Aorta (tissue), 5 donors: ENCODE data around the gene GFRA1. TPM values are rescaled to one million over a fixed set of nuclear protein-coding genes. Genes with fewer than 3 reads are reported as not detected.

Source experiments
- ATAC-seq: fragments of 200-7000 bp; cut with Tn5 transposase; one replicate; pipeline ENCODE4 v1.9.1; 2022; ENCODE audit warnings: moderate library complexity; ENCODE audit not compliant: low FRiP score
- DNase-seq, 2 donors: peaks; one replicate each; pipeline ENCODE4 v3.0.0-alpha.2; 2020
- H3K27ac ChIP-seq, 2 donors: one replicate each; pipeline ENCODE4 v1.5.1; 2013; ENCODE audit warnings: low read length in 2 of 2, mild to moderate bottlenecking in 2 of 2, moderate library complexity in 2 of 2, control low read depth in 1 of 2, inconsistent platforms in 1 of 2, low read depth in 1 of 2
- H3K27me3 ChIP-seq, 2 donors: one replicate each; pipeline ENCODE4 v1.6.1; 2013; ENCODE audit warnings: control low read depth in 1 of 2, low read length in 1 of 2, mild to moderate bottlenecking in 1 of 2, moderate library complexity in 1 of 2; ENCODE audit not compliant: insufficient read depth in 2 of 2, control insufficient read depth in 1 of 2
- H3K36me3 ChIP-seq, 2 donors: one replicate each; pipeline ENCODE4 v1.6.1; 2013; ENCODE audit warnings: control low read depth in 1 of 2, low read length in 1 of 2, mild to moderate bottlenecking in 1 of 2; ENCODE audit not compliant: insufficient read depth in 2 of 2, control insufficient read depth in 1 of 2
- H3K4me1 ChIP-seq, 2 donors: one replicate each; pipeline ENCODE4 v1.6.1; 2013; ENCODE audit warnings: low read length in 2 of 2, control low read depth in 1 of 2, mild to moderate bottlenecking in 1 of 2, moderate library complexity in 1 of 2; ENCODE audit not compliant: insufficient read depth in 2 of 2, control insufficient read depth in 1 of 2
- H3K4me3 ChIP-seq, 2 donors: one replicate each; pipeline ENCODE4 v1.5.1; 2013; ENCODE audit warnings: low read length in 2 of 2, control low read depth in 1 of 2, mild to moderate bottlenecking in 1 of 2
- H3K9me3 ChIP-seq: one replicate; pipeline ENCODE4 v1.6.1; 2013; ENCODE audit warnings: mild to moderate bottlenecking, low read length; ENCODE audit not compliant: control insufficient read depth
- WGBS, 2 donors: extraction: QIAGEN DNeasy Blood & Tissue Kit; methylation state at CpG; one replicate each; pipeline ENCODE4 v1.1.7; 2013; 5-methylcytosine and 5-hydroxymethylcytosine counted together
- intact Hi-C, 2 donors: fragments of 100-400 bp; cut with DNase I; formaldehyde crosslinking; loops; one replicate each; pipeline versions ENCODE4 v1.14.2 to v1.15.0; 2022
- polyA plus RNA-seq, 2 donors: library from polyadenylated mRNA; stranded (reverse); fragments of 200-250 nt; gene quantifications; one replicate each; pipeline ENCODE4 v1.2.3, GENCODE V29; 2013
- total RNA-seq, 2 donors: library from RNA; stranded (reverse); fragmentation: NEBNext Ultra II Directional; extraction: Animal tissue kit (Norgen Biotek cat#: 25700); gene quantifications; one replicate each; pipeline ENCODE4 v1.2.1, GENCODE V29; 2021
- donor health status: healthy with polysubstance abuse.
- donor health status: Bipolar disorder and iron deficiency.
- donor health status: DM: no; HTN: no; CAD: no.
- donor health status: DM: no; HTN: no; CAD: no.
- donor health status: DM: yes; HTN: yes; CAD: no.

The GFRA1 gene
- total and polyA plus RNA-seq, 4 donors = under 0.01 to 27.1 (median 5.2) TPM

GRCh38 chr10:116201670-116202430 is 71.2 kb downstream of the GFRA1 start:
- Histone ChIP-seq H3K9me3 (peaks cover 4% of the 10 kb centered on the region), H3K4me1 (no peaks in the 10 kb centered on the region), H3K36me3 (no peaks in the 10 kb centered on the region), H3K4me3 (no peak overlapping the region), H3K27me3 (no peaks in the 10 kb centered on the region), H3K27ac (no peak overlapping the region)
- WGBS, 2 donors = 96% methylated on average over 7 of the region's 7 CpGs
- ATAC-seq (no peak), DNase-seq (no peak)
- intact Hi-C loops = no loop called here

GRCh38 chr10:116201011-116201410 is 72.0 kb downstream of the GFRA1 start:
- Histone ChIP-seq H3K4me3 (no peak overlapping the region), H3K27ac (no peak overlapping the region), H3K36me3 (no peaks in the 10 kb centered on the region), H3K4me1 (no peaks in the 10 kb centered on the region), H3K27me3 (no peaks in the 10 kb centered on the region), H3K9me3 (peaks cover 4% of the 10 kb centered on the region)
- DNase-seq (no peak), ATAC-seq (no peak)
- intact Hi-C loops = no loop called here

- H3K4me3 ChIP-seq = no peak overlapping the region
- DNase-seq (no peak), ATAC-seq (no peak)
- no peaks in the 10 kb centered on the region for H3K27me3 ChIP-seq
- no peaks in the 10 kb centered on the region for H3K4me1 ChIP-seq
- H3K9me3 ChIP-seq = peaks cover 6% of the 10 kb centered on the region
- intact Hi-C loops = no loop called here
- 84 to 90% methylated on average over 4 of the region's 4 CpGs for WGBS, 2 donors
- H3K36me3 ChIP-seq = no peaks in the 10 kb centered on the region
- no peak overlapping the region for H3K27ac ChIP-seq
Measured at GRCh38 chr10:116198676-116199035, 74.3 kb downstream of the GFRA1 start.

- Histone ChIP-seq H3K9me3 (peaks cover 6% of the 10 kb centered on the region), H3K4me1 (no peaks in the 10 kb centered on the region), H3K36me3 (no peaks in the 10 kb centered on the region), H3K27ac (no peak overlapping the region), H3K4me3 (no peak overlapping the region), H3K27me3 (no peaks in the 10 kb centered on the region)
- DNase-seq (no peak), ATAC-seq (no peak)
- intact Hi-C loops = no loop called here
- 91 to 92% methylated on average over 12 of the region's 12 CpGs for WGBS, 2 donors
Measured at GRCh38 chr10:116197946-116198675, 74.9 kb downstream of the GFRA1 start.

- intact Hi-C loops = no loop called here
- H3K4me1 ChIP-seq = no peaks in the 10 kb centered on the region
- no peak overlapping the region for H3K4me3 ChIP-seq
- 96 to 99% methylated on average over 4 of the region's 4 CpGs for WGBS, 2 donors
- H3K27ac ChIP-seq = no peak overlapping the region
- DNase-seq = no peak
- no peak for ATAC-seq
- no peaks in the 10 kb centered on the region for H3K36me3 ChIP-seq
- no peaks in the 10 kb centered on the region for H3K27me3 ChIP-seq
- peaks cover 4% of the 10 kb centered on the region for H3K9me3 ChIP-seq
Measured at GRCh38 chr10:116195583-116195982, 77.4 kb downstream of the GFRA1 start.

GRCh38 chr10:116195039-116195438 is 78.0 kb downstream of the GFRA1 start:
- intact Hi-C loops = no loop called here
- 97 to 100% methylated on average over 2 of the region's 2 CpGs for WGBS, 2 donors
- H3K9me3 ChIP-seq = peaks cover 4% of the 10 kb centered on the region

GRCh38 chr10:116194061-116194460 is 78.9 kb downstream of the GFRA1 start:
- H3K36me3 ChIP-seq = no peaks in the 10 kb centered on the region
- no peaks in the 10 kb centered on the region for H3K4me1 ChIP-seq
- H3K27ac ChIP-seq = no peak overlapping the region
- 98 to 100% methylated on average over 1 of the region's 1 CpG for WGBS, 2 donors
- ATAC-seq = no peak
- H3K27me3 ChIP-seq = no peaks in the 10 kb centered on the region
- peaks cover 4% of the 10 kb centered on the region for H3K9me3 ChIP-seq
- no peak for DNase-seq
- H3K4me3 ChIP-seq = no peak overlapping the region
- intact Hi-C loops = no loop called here

More at GRCh38 chr10:116195039-116195438, 78.0 kb downstream of the GFRA1 start:
- ATAC-seq (no peak), DNase-seq (no peak)
- no peaks in the 10 kb centered on the region for H3K36me3 ChIP-seq
- H3K27ac ChIP-seq = no peak overlapping the region
- no peaks in the 10 kb centered on the region for H3K4me1 ChIP-seq
- H3K27me3 ChIP-seq = no peaks in the 10 kb centered on the region
- H3K4me3 ChIP-seq = no peak overlapping the region

- 84 to 93% methylated on average over 2 of the region's 2 CpGs for WGBS, 2 donors
- no peaks in the 10 kb centered on the region for H3K27me3 ChIP-seq
- no peak overlapping the region for H3K4me3 ChIP-seq
- no peaks in the 10 kb centered on the region for H3K36me3 ChIP-seq
- H3K27ac ChIP-seq = no peak overlapping the region
- H3K4me1 ChIP-seq = no peaks in the 10 kb centered on the region
- ATAC-seq (no peak), DNase-seq (no peak)
- intact Hi-C loops = no loop called here
- H3K9me3 ChIP-seq = peaks cover 2% of the 10 kb centered on the region
Measured at GRCh38 chr10:116190883-116191282, 82.1 kb downstream of the GFRA1 start.

GRCh38 chr10:116186273-116186672 is 86.7 kb downstream of the GFRA1 start:
- Histone ChIP-seq H3K27me3 (no peaks in the 10 kb centered on the region), H3K4me1 (no peaks in the 10 kb centered on the region), H3K4me3 (no peak overlapping the region), H3K36me3 (no peaks in the 10 kb centered on the region), H3K27ac (no peak overlapping the region), H3K9me3 (no peaks in the 10 kb centered on the region)
- intact Hi-C loops = no loop called here
- ATAC-seq (no peak), DNase-seq (no peak)
- WGBS, 2 donors = 91% methylated on average over 6 of the region's 6 CpGs
